ENCODE results near the gene ZNF606.

GRCh38 chr19:58045411-58046050 is 42.9 kb upstream of the ZNF606 start:
- TF ChIP-seq CTCF (IDR thresholded peaks at IDR 0.05) = no peak
- TF ChIP-seq POLR2A (IDR thresholded peaks at IDR 0.05) = no peak
